Smooth muscle cell (in vitro differentiated cells): ENCODE data around the gene FMNL3. TPM values are rescaled to one million over a fixed set of nuclear protein-coding genes. Genes with fewer than 3 reads are reported as not detected.

Source experiments
- DNase-seq: peaks from one replicate; lab custom pipeline; 2025; ENCODE audit not compliant: unreplicated experiment; lab: John Stamatoyannopoulos, UW
- H2AFZ ChIP-seq: fragments of 200-600 bp; sonication (generic); 2 replicates; pipeline ENCODE4 v1.6.0; 2016; ENCODE audit warnings: antibody characterized with exemption, low read depth, mild to moderate bottlenecking
- H3F3A ChIP-seq: fragments of 200-600 bp; sonication (generic); 2 replicates; pipeline ENCODE4 v1.6.0; 2017; ENCODE audit warnings: antibody characterized with exemption, low read depth
- H3K27ac ChIP-seq: fragments of 200-600 bp; sonication (generic); 2 replicates; pipeline ENCODE4 v1.5.1; 2016; ENCODE audit warnings: low read depth, mild to moderate bottlenecking
- H3K27me3 ChIP-seq: fragments of 200-600 bp; sonication (generic); 2 replicates; pipeline ENCODE4 v1.6.1; 2016; ENCODE audit warnings: low read depth, mild to moderate bottlenecking
- H3K36me3 ChIP-seq: fragments of 200-600 bp; sonication (generic); 2 replicates; pipeline ENCODE4 v1.5.1; 2016; ENCODE audit warnings: low read depth
- H3K4me1 ChIP-seq: fragments of 200-600 bp; sonication (generic); 2 replicates; pipeline ENCODE4 v1.5.1; 2016; ENCODE audit warnings: low read depth
- H3K4me2 ChIP-seq: fragments of 200-600 bp; sonication (generic); 2 replicates; pipeline ENCODE4 v1.6.0; 2016; ENCODE audit warnings: mild to moderate bottlenecking
- H3K4me3 ChIP-seq: fragments of 200-600 bp; sonication (generic); 2 replicates; pipeline ENCODE4 v1.5.1; 2016; ENCODE audit warnings: mild to moderate bottlenecking
- H3K79me2 ChIP-seq: fragments of 200-600 bp; sonication (generic); 2 replicates; pipeline ENCODE4 v1.6.0; 2016; ENCODE audit warnings: low read depth, mild to moderate bottlenecking
- H3K9ac ChIP-seq: fragments of 200-600 bp; sonication (generic); 2 replicates; pipeline ENCODE4 v1.6.0; 2016; ENCODE audit warnings: low read depth
- H3K9me3 ChIP-seq: fragments of 200-600 bp; sonication (generic); replicated peaks from 2 replicates; pipeline ENCODE4 v1.5.1; 2016; ENCODE audit warnings: low read depth
- H4K20me1 ChIP-seq: fragments of 200-600 bp; sonication (generic); 2 replicates; pipeline ENCODE4 v1.6.0; 2016; ENCODE audit warnings: low read depth
- WGBS: methylation state at CpG from one replicate; pipeline ENCODE4 v1.1.7; 2016; ENCODE audit warnings: low lambda C conversion rate; 5-methylcytosine and 5-hydroxymethylcytosine counted together
- polyA plus RNA-seq: library from polyadenylated mRNA; unstranded; fragments of >200 nt; fragmentation: Nextera tagmentation; extraction: Ambion mirVana; gene quantifications from 2 replicates; pipeline ENCODE4 v1.2.1, GENCODE V29; 2016
- total RNA-seq: library from RNA; depleted of rRNA; stranded (reverse); fragments of >200 nt; gene quantifications from 2 replicates; pipeline ENCODE4 v1.2.3, GENCODE V29; 2014
- TF ChIP-seq, protein P1 (sequence below): fragments of 200-600 bp; sonication (generic); IDR thresholded peaks from 2 replicates; pipeline ENCODE4 v1.5.1; 2017; ENCODE audit warnings: borderline replicate concordance, mild to moderate bottlenecking, antibody characterized with exemption; ENCODE audit not compliant: insufficient read depth, poor library complexity, severe bottlenecking

The FMNL3 gene
- total and polyA plus RNA-seq, 2 experiments from 2014 or later: 18.3 to 21.7 TPM

DNA sequence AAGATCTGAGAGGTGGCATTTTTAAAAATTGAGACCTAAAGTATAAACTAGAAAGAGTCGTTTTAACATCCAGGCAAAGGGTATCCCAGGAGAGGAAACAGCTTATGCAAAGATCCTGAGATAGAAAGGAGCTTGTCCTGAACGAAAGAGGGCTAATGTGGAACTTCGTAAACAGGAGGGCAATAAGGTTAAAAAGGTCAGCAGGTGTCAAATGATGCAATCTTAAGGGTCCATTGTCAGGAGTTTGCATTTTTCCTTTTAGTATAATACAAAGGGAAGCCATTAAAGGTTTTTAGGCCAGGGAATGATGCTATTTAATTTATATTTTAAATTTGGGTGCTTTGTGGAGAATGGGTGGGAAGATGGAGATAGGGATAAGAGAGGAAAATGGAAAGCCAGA lies 14.4 kb downstream of the FMNL3 start:
- 84% methylated on average over 3 of the region's 3 CpGs for WGBS
- H3K9ac ChIP-seq: no peak overlapping the region
- H3K9me3 ChIP-seq: no peaks in the 10 kb centered on the region
- H3K36me3 ChIP-seq: no peaks in the 10 kb centered on the region
- H3K79me2 ChIP-seq: peaks cover 93% of the 10 kb centered on the region
- peaks cover 39% of the 10 kb centered on the region for H4K20me1 ChIP-seq
- TF ChIP-seq, protein P1, sequence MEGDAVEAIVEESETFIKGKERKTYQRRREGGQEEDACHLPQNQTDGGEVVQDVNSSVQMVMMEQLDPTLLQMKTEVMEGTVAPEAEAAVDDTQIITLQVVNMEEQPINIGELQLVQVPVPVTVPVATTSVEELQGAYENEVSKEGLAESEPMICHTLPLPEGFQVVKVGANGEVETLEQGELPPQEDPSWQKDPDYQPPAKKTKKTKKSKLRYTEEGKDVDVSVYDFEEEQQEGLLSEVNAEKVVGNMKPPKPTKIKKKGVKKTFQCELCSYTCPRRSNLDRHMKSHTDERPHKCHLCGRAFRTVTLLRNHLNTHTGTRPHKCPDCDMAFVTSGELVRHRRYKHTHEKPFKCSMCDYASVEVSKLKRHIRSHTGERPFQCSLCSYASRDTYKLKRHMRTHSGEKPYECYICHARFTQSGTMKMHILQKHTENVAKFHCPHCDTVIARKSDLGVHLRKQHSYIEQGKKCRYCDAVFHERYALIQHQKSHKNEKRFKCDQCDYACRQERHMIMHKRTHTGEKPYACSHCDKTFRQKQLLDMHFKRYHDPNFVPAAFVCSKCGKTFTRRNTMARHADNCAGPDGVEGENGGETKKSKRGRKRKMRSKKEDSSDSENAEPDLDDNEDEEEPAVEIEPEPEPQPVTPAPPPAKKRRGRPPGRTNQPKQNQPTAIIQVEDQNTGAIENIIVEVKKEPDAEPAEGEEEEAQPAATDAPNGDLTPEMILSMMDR: no peak
- no peak overlapping the region for H3K27ac ChIP-seq
- no peak overlapping the region for H3K4me2 ChIP-seq
- no peaks in the 10 kb centered on the region for H3K27me3 ChIP-seq
- H2AFZ ChIP-seq: no peak overlapping the region
- DNase-seq: no peak
- H3F3A ChIP-seq: no peaks in the 10 kb centered on the region
- peaks cover 7% of the 10 kb centered on the region for H3K4me1 ChIP-seq
- no peak overlapping the region for H3K4me3 ChIP-seq

DNA sequence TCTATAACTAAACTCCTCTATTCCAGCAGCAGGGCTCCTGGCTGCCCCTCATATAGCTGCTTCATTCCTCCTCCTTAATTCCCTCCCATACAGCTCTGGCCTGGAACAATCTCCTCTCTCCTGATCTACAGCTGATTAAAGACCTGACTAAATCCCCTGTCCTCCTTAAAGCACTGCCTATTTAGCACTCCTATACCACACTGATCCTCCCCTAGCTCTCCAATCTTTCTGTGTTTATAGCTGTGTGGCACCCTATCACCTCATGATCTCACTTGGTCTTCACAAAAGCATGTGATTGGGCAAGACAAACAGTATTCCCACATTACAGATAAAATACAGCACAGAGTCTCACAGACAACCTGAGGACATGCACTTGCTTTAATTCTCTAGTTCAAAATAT lies 17.4 kb downstream of the FMNL3 start:
- Histone ChIP-seq H3K4me2 (no peak overlapping the region), H2AFZ (no peak overlapping the region), H3K9ac (no peak overlapping the region), H3K27ac (no peak overlapping the region), H3K4me3 (no peak overlapping the region), H3K9me3 (no peaks in the 10 kb centered on the region), H3K27me3 (no peaks in the 10 kb centered on the region), H3K79me2 (peaks cover 93% of the 10 kb centered on the region), H3K36me3 (no peaks in the 10 kb centered on the region), H4K20me1 (peaks cover 62% of the 10 kb centered on the region), H3F3A (no peaks in the 10 kb centered on the region), H3K4me1 (peaks cover 7% of the 10 kb centered on the region)
- TF ChIP-seq, protein P1: no peak
- no peak for DNase-seq

DNA sequence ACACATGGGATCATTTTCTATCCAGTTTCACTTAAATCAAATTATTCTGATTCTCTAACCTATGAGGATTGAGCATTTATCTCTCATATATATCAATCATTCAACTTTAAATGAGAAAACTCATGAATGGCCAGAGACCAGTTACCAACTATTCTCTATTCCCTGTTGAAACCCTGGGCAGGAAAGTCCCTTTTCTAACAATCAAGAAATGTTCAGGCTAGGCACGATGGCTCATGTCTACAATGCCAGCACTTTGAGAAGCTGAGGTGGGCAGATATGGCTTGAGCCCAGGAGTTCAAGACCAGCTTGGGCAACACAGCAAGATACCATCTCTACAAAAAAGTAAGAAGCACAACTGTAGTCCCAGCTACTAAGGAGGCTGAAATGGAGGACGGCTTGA lies 18.0 kb downstream of the FMNL3 start:
- H2AFZ ChIP-seq: no peak overlapping the region
- H3K79me2 ChIP-seq: peaks cover 95% of the 10 kb centered on the region
- no peaks in the 10 kb centered on the region for H3K36me3 ChIP-seq
- no peak overlapping the region for H3K4me2 ChIP-seq
- no peaks in the 10 kb centered on the region for H3K9me3 ChIP-seq
- no peak overlapping the region for H3K27ac ChIP-seq
- H3K4me1 ChIP-seq: peaks cover 7% of the 10 kb centered on the region
- TF ChIP-seq, protein P1: no peak
- 96% methylated on average over 2 of the region's 2 CpGs for WGBS
- H3F3A ChIP-seq: no peaks in the 10 kb centered on the region
- H3K9ac ChIP-seq: no peak overlapping the region
- no peak overlapping the region for H3K4me3 ChIP-seq
- H4K20me1 ChIP-seq: peaks cover 68% of the 10 kb centered on the region
- H3K27me3 ChIP-seq: no peaks in the 10 kb centered on the region
- DNase-seq: no peak

DNA sequence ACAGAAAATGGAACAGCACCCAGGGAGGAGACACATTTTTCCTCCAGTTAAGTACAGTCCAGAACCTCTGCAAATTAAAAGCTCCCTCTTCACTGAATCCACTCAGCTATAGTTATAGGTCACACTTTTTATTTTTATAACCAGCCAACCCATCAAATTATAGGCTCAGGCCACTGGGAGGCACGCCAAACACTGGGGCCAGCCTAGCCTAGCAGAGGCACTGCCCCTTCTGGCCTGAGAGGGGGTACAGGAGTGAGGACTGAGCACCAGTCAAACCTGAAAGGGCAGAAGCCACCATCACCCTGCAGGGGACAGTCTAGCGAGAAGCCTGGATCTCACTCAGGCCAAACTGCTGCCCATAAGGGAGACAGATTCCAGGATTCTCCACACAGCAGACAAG lies 19.3 kb downstream of the FMNL3 start:
- Histone ChIP-seq H3K27ac (no peak overlapping the region), H3K4me2 (no peak overlapping the region)

More for the DNA sequence above, 19.3 kb downstream of the FMNL3 start:
- H4K20me1 ChIP-seq: peaks cover 81% of the 10 kb centered on the region
- peaks cover 11% of the 10 kb centered on the region for H3K4me1 ChIP-seq
- no peak for DNase-seq
- no peak overlapping the region for H3K4me3 ChIP-seq
- TF ChIP-seq, protein P1: no peak
- H3K9ac ChIP-seq: no peak overlapping the region
- H3K9me3 ChIP-seq: no peaks in the 10 kb centered on the region
- WGBS: 91% methylated on average over 2 of the region's 2 CpGs
- H3K79me2 ChIP-seq: peaks cover 95% of the 10 kb centered on the region
- peaks cover 4% of the 10 kb centered on the region for H3F3A ChIP-seq
- H2AFZ ChIP-seq: no peak overlapping the region
- no peaks in the 10 kb centered on the region for H3K36me3 ChIP-seq
- no peaks in the 10 kb centered on the region for H3K27me3 ChIP-seq
